C4-2B (cell line): Measurements from ENCODE around the gene HRCT1.

Experiments used
- CTCF ChIP-seq: fragments of 450-650 bp; conservative IDR thresholded peaks from 2 replicates; pipeline ENCODE4 v1.5.1; 2017; ENCODE audit warnings: mild to moderate bottlenecking
- ZFX ChIP-seq: fragments of 450-650 bp; IDR thresholded peaks from 2 replicates; pipeline ENCODE4 v1.6.1; 2017

GRCh38 chr9:35856882-35857281 is 49.1 kb upstream of the HRCT1 start:
- no peak for TF ChIP-seq CTCF
- TF ChIP-seq ZFX = no peak
